CD14-positive monocyte (primary cell): ENCODE measurements around the gene NCBP3. TPM values are rescaled to one million over a fixed set of nuclear protein-coding genes. Genes with fewer than 3 reads are reported as not detected.

ENCODE experiments used
- DNase-seq, 3 donors: peaks; one replicate each; pipeline ENCODE4 v3.0.0-alpha.2; 2011 to 2022
- H2AFZ ChIP-seq: 2 replicates; pipeline ENCODE4 v1.6.0; 2012; ENCODE audit warnings: mild to moderate bottlenecking, low read depth, low read length, inconsistent platforms; ENCODE audit not compliant: insufficient read depth, poor library complexity, severe bottlenecking
- H3K27ac ChIP-seq, 2 donors: 1 replicate in 1 of 2; 2 replicates in 1 of 2; pipeline ENCODE4 v1.5.1; 2012 to 2013; ENCODE audit warnings: low read length in 2 of 2, control low read depth in 1 of 2, inconsistent platforms in 1 of 2, low read depth in 1 of 2, mild to moderate bottlenecking in 1 of 2
- H3K27me3 ChIP-seq, 2 donors: one replicate each; pipeline versions ENCODE4 v1.6.0 to v1.6.1; 2011 to 2013; ENCODE audit warnings: low read length in 2 of 2; ENCODE audit not compliant: control insufficient read depth in 2 of 2, insufficient read depth in 2 of 2
- H3K36me3 ChIP-seq, 2 donors: replicated peaks in 1 of 2; 1 replicate in 1 of 2; 2 replicates in 1 of 2; pipeline versions ENCODE4 v1.5.1 to v1.6.1; 2012 to 2013; ENCODE audit warnings: low read length in 2 of 2, control low read depth in 1 of 2, inconsistent platforms in 1 of 2, mild to moderate bottlenecking in 1 of 2; ENCODE audit not compliant: insufficient read depth in 2 of 2, control insufficient read depth in 1 of 2
- H3K4me1 ChIP-seq, 2 donors: 1 replicate in 1 of 2; 2 replicates in 1 of 2; pipeline versions ENCODE4 v1.5.1 to v1.6.1; 2012 to 2013; ENCODE audit warnings: low read length in 2 of 2, control low read depth in 1 of 2, inconsistent platforms in 1 of 2, mild to moderate bottlenecking in 1 of 2, moderate library complexity in 1 of 2; ENCODE audit not compliant: insufficient read depth in 2 of 2, control insufficient read depth in 1 of 2
- H3K4me2 ChIP-seq: replicated peaks from 2 replicates; pipeline ENCODE3; 2012; ENCODE audit warnings: low read length, moderate library complexity, mild to moderate bottlenecking; ENCODE audit not compliant: poor library complexity, severe bottlenecking; ENCODE audit errors: extremely low read depth
- H3K4me3 ChIP-seq, 3 experiments: fragments of 200-600 bp in 1 of 3; sonication (generic) in 1 of 3; replicated peaks in 1 of 3; 1 replicate in 2 of 3; 2 replicates in 1 of 3; pipeline ENCODE4 v1.5.1; 2011 to 2013; ENCODE audit warnings: low read length in 3 of 3, mild to moderate bottlenecking in 3 of 3, control low read depth in 2 of 3, low read depth in 2 of 3, inconsistent platforms in 1 of 3, moderate library complexity in 1 of 3
- H3K79me2 ChIP-seq: 2 replicates; pipeline ENCODE4 v1.6.0; 2012; ENCODE audit warnings: mild to moderate bottlenecking, control low read depth, inconsistent platforms, low read length, moderate library complexity; ENCODE audit not compliant: insufficient read depth
- H3K9ac ChIP-seq: 2 replicates; pipeline ENCODE4 v1.6.0; 2017; ENCODE audit warnings: low read length, mild to moderate bottlenecking; ENCODE audit not compliant: insufficient read depth, poor library complexity, severe bottlenecking
- H3K9me3 ChIP-seq, 2 donors: replicated peaks in 1 of 2; 1 replicate in 1 of 2; 2 replicates in 1 of 2; pipeline versions ENCODE4 v1.5.1 to v1.6.1; 2012 to 2013; ENCODE audit warnings: low read length in 2 of 2, control low read depth in 1 of 2; ENCODE audit not compliant: control insufficient read depth in 1 of 2, insufficient read depth in 1 of 2
- H4K20me1 ChIP-seq: 2 replicates; pipeline ENCODE4 v1.6.0; 2012; ENCODE audit warnings: mild to moderate bottlenecking, low read length, control low read depth, moderate library complexity; ENCODE audit not compliant: insufficient read depth
- H3K27ac Mint-ChIP-seq, 7 donors: one replicate each; pipeline ENCODE4 v1.8.0; 2020; ENCODE audit warnings: mild to moderate bottlenecking in 7 of 7, mixed read lengths in 7 of 7, moderate library complexity in 6 of 7, inconsistent platforms in 2 of 7
- H3K27me3 Mint-ChIP-seq, 3 donors: one replicate each; pipeline ENCODE4 v1.8.0; 2021 to 2022; ENCODE audit warnings: low read depth in 3 of 3, mild to moderate bottlenecking in 3 of 3, mixed read lengths in 3 of 3, moderate library complexity in 3 of 3, inconsistent platforms in 1 of 3
- H3K36me3 Mint-ChIP-seq, 2 donors: one replicate each; pipeline ENCODE4 v1.8.0; 2020; ENCODE audit warnings: mixed read lengths in 2 of 2, inconsistent platforms in 1 of 2, mild to moderate bottlenecking in 1 of 2
- H3K4me1 Mint-ChIP-seq: one replicate; pipeline ENCODE4 v1.8.0; 2020; ENCODE audit warnings: mild to moderate bottlenecking, mixed read lengths
- H3K4me3 Mint-ChIP-seq, 2 donors: one replicate each; pipeline ENCODE4 v1.8.0; 2020; ENCODE audit warnings: mild to moderate bottlenecking in 2 of 2, mixed read lengths in 2 of 2, moderate library complexity in 1 of 2
- H3K9me3 Mint-ChIP-seq, 7 donors: one replicate each; pipeline ENCODE4 v1.8.0; 2020 to 2022; ENCODE audit warnings: mixed read lengths in 7 of 7, mild to moderate bottlenecking in 6 of 7, moderate library complexity in 6 of 7, inconsistent platforms in 2 of 7
- CTCF ChIP-seq: fragments of 200-600 bp; IDR thresholded peaks from one replicate; pipeline ENCODE4 v1.8.0; 2022; ENCODE audit warnings: antibody characterized with exemption, mild to moderate bottlenecking
- WGBS: methylation state at CpG from one replicate; pipeline ENCODE4 v1.1.5; 2013; ENCODE audit warnings: missing lambda C conversion rate; ENCODE audit not compliant: insufficient coverage; 5-methylcytosine and 5-hydroxymethylcytosine counted together
- intact Hi-C, 2 donors: fragments of 100-400 bp; cut with micrococcal nuclease; formaldehyde crosslinking; loops; one replicate each; pipeline versions ENCODE4 v1.15.0 to v1.15.1; 2023
- polyA plus RNA-seq, 3 donors: library from polyadenylated mRNA; depleted of rRNA in 1 of 3; unstranded in 2 of 3; stranded (reverse) in 1 of 3; fragments of 300-500 nt in 2 of 3; fragments of >200 nt in 1 of 3; fragmentation: Illumina TruSeq in 2 of 3; gene quantifications; 1 replicate in 2 of 3; 2 replicates in 1 of 3; pipeline ENCODE4 v1.2.3, GENCODE V29; 2012 to 2021

Gene NCBP3
- polyA plus RNA-seq, 3 donors: 4.9 to 19.0 (median 8.5) TPM

- H2AFZ ChIP-seq: no peak overlapping the region
- H3K9me3 ChIP-seq: no peaks in the 10 kb centered on the region
- Mint-ChIP-seq H3K27me3 (peaks cover 0 to 2% (median 2%) of the 10 kb centered on the region in 3 donors), H3K27ac (peak overlapping the region in 1 of 7 donors; percentile 70), H3K4me3 (no peak overlapping the region), H3K36me3 (peaks cover 3 to 6% of the 10 kb centered on the region in 2 donors), H3K4me1 (peaks cover 47% of the 10 kb centered on the region), H3K9me3 (peaks cover 0 to 2% (median 0%) of the 10 kb centered on the region in 7 donors)
- H3K4me1 ChIP-seq: peaks cover 42% of the 10 kb centered on the region in 2 donors
- no peaks in the 10 kb centered on the region for H3K27me3 ChIP-seq
- intact Hi-C loops: no loop called here
- DNase-seq: no peak
- H3K4me2 ChIP-seq: no peak overlapping the region
- no peaks in the 10 kb centered on the region for H3K36me3 ChIP-seq
- 91% methylated on average over 3 of the region's 9 CpGs for WGBS
- no peaks in the 10 kb centered on the region for H3K79me2 ChIP-seq
- H3K27ac ChIP-seq: no peak overlapping the region
- no peaks in the 10 kb centered on the region for H4K20me1 ChIP-seq
- no peak overlapping the region for H3K4me3 ChIP-seq
- H3K9ac ChIP-seq: no peak overlapping the region
- TF ChIP-seq CTCF: no peak
Observed at GRCh38 chr17:3796822-3797170, 49.2 kb downstream of the NCBP3 start.

DNA sequence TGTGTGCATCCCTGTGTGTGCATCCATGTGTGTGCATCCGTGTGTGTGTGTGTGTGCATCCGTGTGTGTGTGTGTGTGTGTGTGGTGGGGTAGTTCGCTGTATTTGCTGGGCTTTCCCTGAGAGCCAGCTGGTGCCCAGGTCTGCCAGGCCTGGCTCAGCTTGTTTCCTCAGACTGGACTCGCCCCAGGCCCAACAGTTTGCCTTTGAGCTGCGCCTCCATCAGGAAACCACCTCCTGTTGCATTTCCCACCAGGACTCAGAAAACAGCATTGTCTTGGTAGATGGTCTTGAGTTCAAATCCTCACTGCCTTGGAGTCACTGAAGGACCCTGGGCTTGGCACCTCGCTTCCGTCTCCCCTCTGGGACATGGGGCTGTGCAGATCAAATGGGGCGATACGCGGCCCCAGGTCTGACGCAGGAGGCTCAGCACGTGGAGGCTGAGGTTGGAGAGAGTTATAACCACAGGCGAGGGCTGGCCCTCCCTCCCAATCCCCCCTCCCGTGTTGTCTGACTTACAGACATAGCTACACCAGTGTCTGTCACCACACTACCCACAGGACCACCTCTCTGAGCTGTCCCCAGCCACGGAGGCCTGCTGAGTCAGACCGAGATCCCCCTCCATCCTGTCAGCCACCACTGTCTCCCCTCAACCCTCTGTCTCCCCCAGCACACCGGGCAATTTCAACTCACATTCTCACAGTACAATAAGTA lies 49.8 kb downstream of the NCBP3 start:
- Mint-ChIP-seq H3K27ac (peak overlapping the region in 1 of 7 donors; percentile 70), H3K36me3 (peaks cover 3 to 6% of the 10 kb centered on the region in 2 donors), H3K4me3 (peak overlapping the region in 1 of 2 donors; percentile 20), H3K9me3 (peaks cover 0 to 2% (median 0%) of the 10 kb centered on the region in 7 donors), H3K27me3 (peaks cover 0 to 2% (median 2%) of the 10 kb centered on the region in 3 donors), H3K4me1 (peaks cover 47% of the 10 kb centered on the region)
- Histone ChIP-seq H3K9ac (no peak overlapping the region), H3K36me3 (no peaks in the 10 kb centered on the region), H4K20me1 (no peaks in the 10 kb centered on the region), H3K9me3 (no peaks in the 10 kb centered on the region), H3K27me3 (no peaks in the 10 kb centered on the region), H3K4me3 (no peak overlapping the region), H3K4me2 (no peak overlapping the region), H3K27ac (no peak overlapping the region), H2AFZ (no peak overlapping the region), H3K79me2 (no peaks in the 10 kb centered on the region), H3K4me1 (peaks cover 42% of the 10 kb centered on the region in 2 donors)
- no peak for DNase-seq
- intact Hi-C loops: no loop called here
- TF ChIP-seq CTCF: no peak
- WGBS: 41% methylated on average over 6 of the region's 17 CpGs
